ENCODE results near the gene NACC1.

Gene NACC1

DNA sequence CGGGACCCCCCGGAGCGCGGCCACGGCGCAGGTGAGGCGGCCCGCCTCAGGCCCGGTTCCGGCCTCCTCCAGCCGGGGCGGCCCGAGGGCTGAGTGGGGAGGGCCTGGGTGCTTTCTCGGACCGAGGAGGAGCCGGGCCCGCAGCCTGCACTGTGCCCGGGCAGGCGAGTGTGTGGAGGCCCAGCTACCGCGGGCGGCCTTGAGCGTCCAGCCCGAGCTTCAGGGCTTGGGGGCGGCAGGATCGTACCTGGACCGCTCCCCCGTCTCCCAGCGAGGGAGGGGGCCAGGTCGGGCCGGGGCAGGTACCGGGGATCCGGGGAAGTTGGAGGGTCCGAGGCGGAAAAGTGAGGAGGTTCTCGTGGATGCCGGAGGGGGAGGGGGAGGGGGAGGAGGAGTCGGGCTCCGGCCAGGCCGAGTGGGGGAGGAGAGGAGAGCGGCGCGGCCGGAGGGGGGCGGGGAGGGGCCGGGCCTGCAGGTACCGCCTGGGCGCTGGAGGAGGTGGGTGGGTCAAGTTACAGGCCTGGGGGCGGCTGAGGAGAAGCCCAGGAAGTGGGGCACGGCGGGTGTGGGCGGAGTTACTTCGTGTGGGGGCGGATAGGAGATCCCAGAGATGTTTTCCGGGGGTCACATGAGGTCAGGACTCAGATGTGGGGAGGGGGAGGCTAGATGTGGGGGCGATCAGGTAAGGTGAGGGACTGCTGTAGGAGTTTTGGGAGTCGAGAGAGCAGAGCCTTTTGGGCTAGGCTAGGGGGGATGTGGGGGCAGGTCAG lies 545 bp downstream of the NACC1 start:
- no peaks in the 10 kb centered on the region for H3K9me3 ChIP-seq (ENCODE audit: insufficient read depth, low read length)
- H3K4me1 ChIP-seq (ENCODE audit: insufficient read depth, insufficient read length): peaks cover 43% of the 10 kb centered on the region
- H3K4me3 ChIP-seq (ENCODE audit: insufficient read length, low read depth): peak overlapping the region; percentile 89
- H3K36me3 ChIP-seq (ENCODE audit: insufficient read depth, insufficient read length, low read length): peaks cover 68% of the 10 kb centered on the region
- TF ChIP-seq SUZ12 (IDR thresholded peaks at IDR 0.05; ENCODE audit: extremely low read depth, insufficient read depth, insufficient read length): no peak
- TF ChIP-seq ZNF274 (IDR thresholded peaks at IDR 0.05; ENCODE audit: low read depth, low read length): no peak
- no peak for TF ChIP-seq YY1 (IDR thresholded peaks at IDR 0.05; ENCODE audit: insufficient read depth, insufficient read length)
- peak overlapping the region; percentile 97 for H3K9ac ChIP-seq (ENCODE audit: insufficient read length, low read depth)
- no peaks in the 10 kb centered on the region for H3K27me3 ChIP-seq (ENCODE audit: insufficient read depth, insufficient read length)
- DNase-seq (ENCODE audit: low read depth, low spot score): peak; percentile 81

DNA sequence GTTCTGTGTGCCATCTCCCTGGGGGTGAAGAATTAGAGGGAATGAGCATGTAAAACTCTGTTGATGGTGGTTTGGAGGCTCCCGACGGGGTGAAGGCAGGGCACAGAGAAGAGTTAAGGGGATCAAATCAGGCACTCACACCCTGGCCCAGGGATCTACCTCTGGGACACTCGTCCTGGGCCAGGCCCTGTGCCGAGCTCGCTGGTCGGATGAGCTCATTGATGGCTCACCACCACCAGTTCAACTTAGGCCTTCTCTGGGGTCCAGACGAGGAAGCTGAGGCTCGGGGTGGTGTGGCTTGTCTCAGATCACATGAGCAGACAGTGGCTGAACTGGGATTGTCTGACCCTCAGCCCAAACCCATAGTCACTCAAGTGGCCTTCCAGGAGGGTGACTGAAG lies 1.6 kb downstream of the NACC1 start:
- no peak for DNase-seq (ENCODE audit: low read depth, low spot score)
- no peak for TF ChIP-seq ZNF274 (IDR thresholded peaks at IDR 0.05; ENCODE audit: low read depth, low read length)
- no peak for TF ChIP-seq SUZ12 (IDR thresholded peaks at IDR 0.05; ENCODE audit: extremely low read depth, insufficient read depth, insufficient read length)
- no peak for TF ChIP-seq YY1 (IDR thresholded peaks at IDR 0.05; ENCODE audit: insufficient read depth, insufficient read length)
- no peaks in the 10 kb centered on the region for H3K27me3 ChIP-seq (ENCODE audit: insufficient read depth, insufficient read length)
- H3K9me3 ChIP-seq (ENCODE audit: insufficient read depth, low read length): no peaks in the 10 kb centered on the region
- peaks cover 45% of the 10 kb centered on the region for H3K4me1 ChIP-seq (ENCODE audit: insufficient read depth, insufficient read length)
- H3K4me3 ChIP-seq (ENCODE audit: insufficient read length, low read depth): peak overlapping the region; percentile 75
- peaks cover 68% of the 10 kb centered on the region for H3K36me3 ChIP-seq (ENCODE audit: insufficient read depth, insufficient read length, low read length)
- H3K9ac ChIP-seq (ENCODE audit: insufficient read length, low read depth): peak overlapping the region; percentile 83

GRCh38 chr19:13120031-13120430 lies 2.0 kb downstream of the NACC1 start:
- no peak for DNase-seq (ENCODE audit: low read depth, low spot score)
- no peak for TF ChIP-seq ZNF274 (IDR thresholded peaks at IDR 0.05; ENCODE audit: low read depth, low read length)
- TF ChIP-seq SUZ12 (IDR thresholded peaks at IDR 0.05; ENCODE audit: extremely low read depth, insufficient read depth, insufficient read length): no peak
- Histone ChIP-seq H3K4me3 (ENCODE audit: insufficient read length, low read depth) (peak overlapping the region; percentile 9), H3K27me3 (ENCODE audit: insufficient read depth, insufficient read length) (no peaks in the 10 kb centered on the region), H3K9ac (ENCODE audit: insufficient read length, low read depth) (peak overlapping the region; percentile 83), H3K4me1 (ENCODE audit: insufficient read depth, insufficient read length) (peaks cover 44% of the 10 kb centered on the region), H3K9me3 (ENCODE audit: insufficient read depth, low read length) (no peaks in the 10 kb centered on the region), H3K36me3 (ENCODE audit: insufficient read depth, insufficient read length, low read length) (peaks cover 68% of the 10 kb centered on the region)

- no peak for DNase-seq (ENCODE audit: low read depth, low spot score)
- Histone ChIP-seq H3K9me3 (ENCODE audit: insufficient read depth, low read length) (no peaks in the 10 kb centered on the region), H3K27me3 (ENCODE audit: insufficient read depth, insufficient read length) (no peaks in the 10 kb centered on the region), H3K4me1 (ENCODE audit: insufficient read depth, insufficient read length) (peaks cover 37% of the 10 kb centered on the region), H3K36me3 (ENCODE audit: insufficient read depth, insufficient read length, low read length) (peaks cover 62% of the 10 kb centered on the region), H3K9ac (ENCODE audit: insufficient read length, low read depth) (peak overlapping the region; percentile 14), H3K4me3 (ENCODE audit: insufficient read length, low read depth) (peak overlapping the region; percentile 9)
- TF ChIP-seq SUZ12 (IDR thresholded peaks at IDR 0.05; ENCODE audit: extremely low read depth, insufficient read depth, insufficient read length): no peak
- no peak for TF ChIP-seq YY1 (IDR thresholded peaks at IDR 0.05; ENCODE audit: insufficient read depth, insufficient read length)
- no peak for TF ChIP-seq ZNF274 (IDR thresholded peaks at IDR 0.05; ENCODE audit: low read depth, low read length)
Measured at GRCh38 chr19:13120817-13121216, 2.8 kb downstream of the NACC1 start.

DNA sequence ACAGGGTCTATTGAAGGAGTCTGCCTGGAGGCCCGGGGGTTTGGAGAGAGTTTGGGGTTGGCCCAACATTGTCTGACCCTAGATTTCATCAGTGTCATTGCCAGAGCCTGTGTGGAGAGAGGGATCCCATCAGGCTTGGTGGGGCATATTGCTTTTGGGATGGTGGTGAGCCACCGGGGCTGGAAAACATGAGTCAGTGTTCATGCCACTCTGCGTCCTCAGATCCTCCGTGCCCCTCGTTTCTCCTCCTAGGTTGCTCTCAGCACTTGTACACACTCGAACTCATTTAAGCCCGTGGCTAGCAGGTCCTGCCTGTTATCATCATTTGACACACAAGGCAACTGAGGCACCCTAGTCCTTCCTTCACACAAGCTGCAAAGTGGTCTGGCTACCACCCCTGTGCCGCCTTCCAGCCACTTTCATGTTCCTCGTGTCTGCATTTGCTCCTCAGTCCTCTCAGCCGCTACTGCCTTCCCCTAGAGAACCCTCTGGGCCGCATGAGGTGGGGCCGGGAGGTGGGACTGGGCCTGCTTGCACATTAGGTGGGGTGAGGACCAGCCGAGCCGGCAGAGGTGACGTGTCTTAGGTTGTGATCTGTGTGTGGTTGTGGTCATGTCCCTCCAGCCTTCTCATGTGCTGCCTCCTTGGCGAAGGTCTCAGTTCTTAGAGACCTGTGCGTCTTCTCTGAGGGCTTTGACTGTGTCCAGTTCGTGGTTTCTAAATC lies 3.6 kb downstream of the NACC1 start:
- peaks cover 37% of the 10 kb centered on the region for H3K4me1 ChIP-seq (ENCODE audit: insufficient read depth, insufficient read length)
- no peak overlapping the region for H3K4me3 ChIP-seq (ENCODE audit: insufficient read length, low read depth)
- no peaks in the 10 kb centered on the region for H3K27me3 ChIP-seq (ENCODE audit: insufficient read depth, insufficient read length)
- no peak for TF ChIP-seq ZNF274 (IDR thresholded peaks at IDR 0.05; ENCODE audit: low read depth, low read length)
- TF ChIP-seq YY1 (IDR thresholded peaks at IDR 0.05; ENCODE audit: insufficient read depth, insufficient read length): no peak
- no peak for TF ChIP-seq SUZ12 (IDR thresholded peaks at IDR 0.05; ENCODE audit: extremely low read depth, insufficient read depth, insufficient read length)
- H3K36me3 ChIP-seq (ENCODE audit: insufficient read depth, insufficient read length, low read length): peaks cover 68% of the 10 kb centered on the region
- H3K9ac ChIP-seq (ENCODE audit: insufficient read length, low read depth): peak overlapping the region; percentile 37
- DNase-seq (ENCODE audit: low read depth, low spot score): no peak
- no peaks in the 10 kb centered on the region for H3K9me3 ChIP-seq (ENCODE audit: insufficient read depth, low read length)

- Histone ChIP-seq H3K36me3 (ENCODE audit: insufficient read depth, insufficient read length, low read length) (peaks cover 72% of the 10 kb centered on the region), H3K9ac (ENCODE audit: insufficient read length, low read depth) (peak overlapping the region; percentile 37), H3K9me3 (ENCODE audit: insufficient read depth, low read length) (no peaks in the 10 kb centered on the region), H3K4me3 (ENCODE audit: insufficient read length, low read depth) (no peak overlapping the region), H3K4me1 (ENCODE audit: insufficient read depth, insufficient read length) (peaks cover 37% of the 10 kb centered on the region), H3K27me3 (ENCODE audit: insufficient read depth, insufficient read length) (no peaks in the 10 kb centered on the region)
- TF ChIP-seq SUZ12 (IDR thresholded peaks at IDR 0.05; ENCODE audit: extremely low read depth, insufficient read depth, insufficient read length): no peak
- TF ChIP-seq YY1 (IDR thresholded peaks at IDR 0.05; ENCODE audit: insufficient read depth, insufficient read length): no peak
- TF ChIP-seq ZNF274 (IDR thresholded peaks at IDR 0.05; ENCODE audit: low read depth, low read length): no peak
- no peak for DNase-seq (ENCODE audit: low read depth, low spot score)
Measured at GRCh38 chr19:13122275-13122878, 4.3 kb downstream of the NACC1 start.
